GM21576 (cell line): ENCODE data around the gene BAIAP2L1.
"Not testable (repeated sequence)": the region's sequence is repeated elsewhere in the genome, so short reads cannot be mapped to it uniquely, and the experiment has no call there.

Source experiments
- ATAC-seq: cut with Tn5 transposase; IDR thresholded peaks from one replicate; pipeline ENCODE4 v1.9.1; 2021; ENCODE audit warnings: mild to moderate bottlenecking, moderate library complexity; ENCODE audit not compliant: unreplicated experiment

The BAIAP2L1 gene

DNA sequence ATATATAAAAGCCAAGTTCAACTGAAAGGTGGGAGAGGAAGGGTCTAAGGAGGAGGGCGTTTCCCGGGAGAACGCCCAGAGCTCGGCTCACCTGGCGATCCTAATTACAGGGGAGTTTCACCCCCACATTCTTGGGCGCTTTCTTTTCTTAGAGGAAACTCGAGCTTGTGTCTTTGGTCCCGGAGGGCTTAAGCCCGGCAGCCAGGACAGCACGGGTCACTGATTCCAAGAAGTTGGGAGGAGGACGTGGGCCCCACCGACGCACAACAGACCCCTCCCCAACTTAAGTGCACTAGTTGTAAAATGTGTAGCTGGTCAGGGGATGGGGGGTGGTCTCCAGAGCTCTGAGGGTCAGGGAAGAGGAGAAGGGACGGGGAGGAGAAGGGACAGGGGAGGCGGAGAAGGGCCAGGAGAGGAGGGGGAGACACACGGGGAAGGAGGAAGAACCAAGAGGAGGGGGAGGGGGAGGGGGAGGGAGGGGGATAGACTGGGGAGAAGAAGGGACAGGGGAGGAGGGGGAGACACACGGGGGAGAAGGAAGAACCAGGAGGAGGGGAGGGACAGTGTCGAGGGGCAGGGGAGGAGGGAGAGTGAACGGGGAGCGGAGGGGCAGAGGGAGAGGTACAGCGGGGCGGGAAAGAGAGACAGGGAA, 874 bp downstream of the BAIAP2L1 start:
- ATAC-seq, result no peak

DNA sequence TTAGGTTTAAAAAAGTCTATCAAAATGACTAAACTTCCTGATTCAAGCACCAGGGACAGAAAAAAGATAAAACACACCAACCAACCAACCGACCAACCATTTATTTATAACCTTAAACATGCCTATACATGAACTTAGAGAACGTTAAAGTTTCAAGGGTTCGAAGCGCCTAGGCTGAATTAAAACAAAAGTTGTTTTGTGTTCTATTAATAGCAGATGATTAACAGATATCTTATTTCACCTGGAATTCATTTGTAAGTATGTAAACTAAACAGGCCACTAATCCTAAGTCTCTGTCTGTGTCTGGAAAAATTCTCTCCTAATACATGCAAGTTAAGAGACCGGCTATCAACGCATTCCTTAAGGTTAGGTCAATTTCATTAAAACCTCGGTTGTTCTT, 1.4 kb downstream of the BAIAP2L1 start:
- ATAC-seq, result no peak

DNA sequence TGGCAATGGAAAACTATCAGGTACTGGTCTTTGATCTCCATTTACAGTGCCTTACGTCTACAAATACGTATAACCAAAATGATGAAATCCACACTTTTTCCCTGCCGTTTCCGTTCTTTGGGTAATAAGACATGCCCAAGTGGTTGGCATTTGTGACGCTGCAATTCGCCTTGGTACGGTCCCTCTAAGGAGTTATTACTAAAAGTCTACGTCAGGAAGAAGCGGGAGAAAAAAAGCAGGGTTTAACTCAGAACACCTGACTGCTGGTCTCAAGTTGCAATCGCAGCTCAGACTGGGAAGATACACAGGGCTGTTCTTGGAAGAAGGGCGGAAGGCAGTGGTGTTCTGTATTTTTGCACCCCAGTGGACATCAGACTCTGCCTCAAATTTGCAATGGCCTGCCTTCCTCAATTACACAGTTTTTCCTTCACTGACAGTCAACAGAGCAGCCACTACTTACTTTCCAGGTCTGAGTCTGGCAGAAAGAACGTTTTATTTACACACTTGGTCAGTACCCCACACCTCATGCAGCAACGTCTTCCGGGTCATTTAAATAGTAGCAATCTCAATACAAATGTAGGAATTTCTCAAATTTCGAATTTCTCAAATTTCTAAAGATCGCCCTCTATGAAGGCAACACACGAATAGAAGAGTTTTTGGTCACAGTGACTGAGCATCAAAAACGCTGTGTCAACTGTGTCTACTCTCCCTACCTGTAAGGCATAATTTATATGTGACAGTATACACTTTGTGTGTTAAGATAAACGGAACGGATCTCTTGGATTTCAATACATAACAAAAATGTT, 2.1 kb downstream of the BAIAP2L1 start:
- no peak for ATAC-seq

DNA sequence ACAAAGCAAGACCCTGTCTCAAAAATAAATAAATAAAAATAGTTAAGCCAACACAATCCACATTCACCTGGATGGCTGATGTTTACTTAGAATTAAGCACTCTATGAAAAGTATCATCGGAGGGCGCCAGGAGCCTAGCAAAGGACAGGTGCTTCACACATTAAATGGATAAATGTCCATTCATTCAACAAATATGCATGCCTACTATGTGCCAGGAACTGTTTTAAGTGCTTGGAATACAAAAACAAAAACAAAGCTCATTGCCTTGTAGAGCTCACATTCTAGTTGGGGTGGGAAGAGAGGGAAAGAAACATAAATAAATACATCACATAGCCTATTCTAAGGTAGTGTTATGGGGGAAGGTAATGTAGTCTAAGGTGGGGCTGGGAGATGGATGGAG, 4.1 kb downstream of the BAIAP2L1 start:
- no peak for ATAC-seq

DNA sequence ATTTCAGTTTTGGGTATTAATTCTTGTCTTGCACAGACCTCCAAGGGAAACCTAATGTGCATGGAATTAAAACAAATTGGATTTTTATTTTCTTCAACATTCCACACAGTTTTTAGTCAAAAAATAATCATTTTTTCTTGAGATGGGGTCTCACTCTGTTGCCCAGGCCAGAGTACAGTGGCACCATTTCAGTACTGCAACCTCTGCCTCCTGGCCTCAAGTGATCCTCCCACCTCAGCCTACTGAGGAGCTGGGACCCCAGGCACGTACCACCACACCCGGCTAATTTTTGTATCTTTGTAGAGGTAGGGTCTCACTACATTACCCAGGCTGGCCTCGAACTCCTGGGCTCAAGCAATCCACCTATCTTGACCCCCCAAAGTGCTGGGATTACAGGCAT, 4.9 kb downstream of the BAIAP2L1 start:
- no peak for ATAC-seq

DNA sequence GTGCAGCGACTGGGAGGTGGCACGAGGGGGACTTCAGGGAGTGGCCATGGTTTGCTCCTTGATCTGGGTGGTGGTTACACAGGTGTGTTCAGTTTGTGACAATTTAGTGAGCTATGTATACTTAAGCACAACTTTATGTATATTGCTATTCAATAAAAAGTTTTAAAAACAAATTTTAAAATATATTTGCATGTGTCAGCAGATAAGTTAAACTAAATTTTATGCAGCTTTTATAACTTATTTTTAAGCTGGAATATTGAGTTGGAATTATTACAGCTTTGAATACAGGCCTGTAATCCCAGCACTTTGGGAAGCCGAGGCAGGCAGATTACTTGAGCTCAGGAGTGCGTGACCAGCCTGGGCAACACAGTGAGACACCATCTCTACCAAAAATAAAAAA, 5.4 kb downstream of the BAIAP2L1 start:
- no peak for ATAC-seq

DNA sequence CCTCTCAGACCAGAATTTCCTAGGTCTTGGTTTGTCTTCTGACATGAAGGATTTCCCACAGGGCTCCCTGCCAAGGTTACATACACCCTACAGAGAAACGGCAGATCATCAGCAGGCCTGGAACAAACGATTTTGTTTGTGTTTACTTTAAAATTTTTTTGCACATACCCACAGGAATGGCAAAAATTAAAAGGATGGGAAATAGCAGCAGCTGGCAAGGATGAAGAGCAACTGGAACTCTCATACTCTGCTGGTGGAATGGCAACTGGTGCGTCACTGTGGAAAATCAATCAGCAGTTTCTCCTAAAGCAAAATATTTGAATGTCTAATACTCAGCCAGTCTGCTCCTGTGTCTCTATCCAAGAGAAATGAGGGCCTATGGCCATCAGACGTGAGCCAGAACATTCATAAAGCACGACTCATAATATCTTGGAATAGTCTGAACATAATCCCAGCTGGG, 6.5 kb downstream of the BAIAP2L1 start:
- no peak for ATAC-seq

DNA sequence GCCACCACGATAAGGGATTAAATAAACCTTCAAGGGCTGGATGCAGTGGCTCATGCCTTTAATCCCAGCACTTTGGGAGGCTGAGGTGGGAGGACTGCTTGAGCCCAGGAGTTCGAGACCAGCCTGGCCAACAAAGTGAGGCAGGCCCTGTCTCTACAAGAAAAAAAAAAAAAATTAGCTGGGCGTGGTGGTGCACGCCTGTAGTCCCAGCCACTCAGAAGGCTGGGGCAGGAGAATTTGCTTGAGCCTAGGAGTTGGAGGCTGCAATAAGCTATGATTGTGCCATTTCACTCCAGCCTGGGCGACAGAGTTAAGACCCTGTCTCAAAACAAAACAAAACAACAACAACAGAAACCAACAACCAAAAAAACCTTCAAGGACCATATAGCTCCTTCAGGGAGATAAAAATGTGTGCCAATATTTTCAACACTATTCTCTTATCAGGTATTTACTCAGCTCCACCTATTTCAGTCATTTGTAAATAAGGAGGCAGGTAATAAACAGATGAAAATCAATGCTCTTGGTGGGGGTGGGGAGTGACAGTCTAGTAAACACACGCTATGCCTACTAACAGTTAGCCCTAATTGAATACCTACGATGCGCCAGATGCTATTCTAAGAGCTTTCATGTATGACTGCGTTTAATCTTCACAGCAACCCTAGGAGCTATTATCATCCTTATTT, 13.2 kb downstream of the BAIAP2L1 start:
- no peak for ATAC-seq

DNA sequence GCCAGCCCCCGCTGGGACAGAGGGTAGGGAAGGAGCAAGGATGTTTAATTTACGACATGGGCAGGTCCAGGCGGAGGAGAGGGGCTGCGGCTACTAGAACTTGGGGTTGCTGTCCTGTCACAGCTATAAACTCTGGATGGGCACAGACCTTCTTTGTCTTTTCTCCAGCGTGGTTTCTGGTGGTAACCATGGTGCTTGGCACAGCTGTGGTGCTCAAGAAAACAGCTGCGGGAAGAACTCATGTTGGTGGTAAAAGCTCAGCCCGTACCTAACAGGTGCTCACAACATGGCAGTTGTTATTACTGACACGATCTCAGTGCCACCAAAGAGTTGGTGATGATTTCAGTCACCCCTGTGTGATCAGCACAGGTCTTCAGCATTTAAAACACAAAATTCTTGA, 13.8 kb downstream of the BAIAP2L1 start:
- no peak for ATAC-seq

DNA sequence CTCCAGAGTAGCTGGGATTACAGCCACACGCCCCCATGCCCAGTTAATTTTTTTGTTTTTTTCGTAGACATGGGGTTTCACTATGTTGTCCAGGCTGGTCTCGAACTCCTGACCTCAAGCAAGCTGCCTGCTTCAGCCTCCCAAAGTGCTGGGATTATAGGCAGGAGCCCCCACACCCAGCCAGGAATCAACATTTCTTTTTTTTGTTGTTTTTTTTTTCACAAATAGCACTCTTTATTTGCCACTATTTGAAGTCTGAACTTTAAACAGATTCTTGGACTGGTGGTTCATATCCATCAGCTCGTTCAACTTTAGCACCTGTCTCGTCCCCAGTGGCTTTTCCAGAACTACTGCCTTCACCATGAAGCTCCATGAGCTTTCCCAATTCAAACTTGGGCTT, 15.4 kb downstream of the BAIAP2L1 start:
- ATAC-seq, result not testable (repeated sequence)

DNA sequence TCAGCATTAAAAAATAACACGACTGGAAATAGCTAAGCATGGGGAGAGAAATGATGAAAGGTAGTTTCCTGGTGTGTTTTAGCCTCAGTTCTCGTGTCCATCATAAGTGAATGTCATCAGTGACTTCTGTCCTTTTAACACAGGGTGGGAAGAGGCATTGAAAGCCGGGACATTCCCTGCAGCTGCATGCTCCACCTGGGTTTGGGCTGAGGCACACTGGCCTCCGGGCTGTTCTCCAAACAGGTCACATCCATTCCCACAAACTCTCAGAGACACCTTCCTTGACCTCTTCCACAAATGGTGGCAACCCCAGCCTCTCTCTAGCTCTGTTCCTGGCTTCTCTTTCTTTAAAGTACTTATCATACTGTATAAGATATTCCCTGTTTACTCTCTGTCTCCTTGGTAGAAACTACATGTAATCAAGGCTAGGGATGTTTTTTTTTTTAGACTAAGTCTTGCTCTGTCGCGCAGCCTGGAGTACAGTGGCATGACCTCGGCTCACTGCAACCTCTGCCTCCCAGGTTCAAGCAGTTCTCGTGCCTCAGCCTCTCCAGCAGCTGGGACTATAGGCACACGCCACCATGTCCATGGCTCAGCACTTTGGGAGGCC, 22.6 kb downstream of the BAIAP2L1 start:
- ATAC-seq, result no peak

DNA sequence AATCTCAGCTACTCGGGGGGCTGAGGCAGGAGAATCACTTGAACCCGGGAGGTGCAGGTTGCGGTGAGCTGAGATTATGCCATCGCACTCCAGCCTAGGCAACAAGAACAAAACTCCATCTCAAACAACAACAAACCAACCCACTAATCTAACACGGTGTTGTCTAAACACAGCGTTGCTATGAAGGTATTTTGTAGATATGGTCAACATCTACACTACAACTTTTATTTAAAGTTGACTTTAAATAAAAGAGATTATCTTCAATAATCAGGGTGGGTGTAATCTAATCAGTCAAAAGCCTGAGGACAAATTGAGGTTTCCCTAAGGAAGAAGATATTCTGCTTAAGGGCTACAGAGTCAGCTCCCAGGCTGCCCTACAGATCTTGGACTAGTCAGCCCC, 24.2 kb downstream of the BAIAP2L1 start:
- no peak for ATAC-seq

DNA sequence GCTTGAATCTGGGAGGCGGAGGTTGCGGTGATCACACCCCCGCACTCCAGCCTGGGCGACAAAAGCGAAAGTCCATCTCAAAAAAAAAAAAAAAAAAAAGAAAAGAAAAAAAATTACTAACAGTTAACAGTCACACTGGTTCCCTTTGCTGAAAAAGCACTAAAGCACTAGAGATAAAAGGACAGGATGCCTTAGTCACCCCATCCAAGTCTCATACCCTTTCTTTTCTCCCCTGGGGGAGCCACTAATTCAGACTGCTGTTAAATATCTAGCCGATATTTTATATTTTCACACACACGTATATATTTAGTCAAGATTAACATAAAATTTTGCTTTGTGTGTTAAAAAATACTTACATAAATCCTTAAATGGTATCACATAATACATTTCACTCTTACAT, 25.2 kb downstream of the BAIAP2L1 start:
- ATAC-seq, result no peak

DNA sequence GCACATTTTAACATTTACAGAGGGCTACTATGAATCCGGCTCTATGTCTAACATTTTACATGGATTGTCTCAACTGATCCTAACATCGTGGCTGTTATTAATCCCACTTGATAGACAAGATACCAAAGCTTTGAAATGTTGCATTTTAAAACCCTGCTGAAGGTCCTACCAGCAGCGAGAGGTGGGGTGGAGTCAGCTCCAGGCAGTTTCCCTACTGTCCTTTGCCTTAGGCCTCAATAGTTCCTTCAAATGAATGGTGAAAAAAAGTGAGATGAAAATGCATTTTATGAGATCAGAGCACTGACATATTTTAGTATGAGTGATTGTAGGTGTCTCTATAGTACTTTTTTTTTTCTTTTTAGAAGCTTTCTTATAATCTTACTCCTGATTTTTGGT, 26.6 kb downstream of the BAIAP2L1 start:
- no peak for ATAC-seq

DNA sequence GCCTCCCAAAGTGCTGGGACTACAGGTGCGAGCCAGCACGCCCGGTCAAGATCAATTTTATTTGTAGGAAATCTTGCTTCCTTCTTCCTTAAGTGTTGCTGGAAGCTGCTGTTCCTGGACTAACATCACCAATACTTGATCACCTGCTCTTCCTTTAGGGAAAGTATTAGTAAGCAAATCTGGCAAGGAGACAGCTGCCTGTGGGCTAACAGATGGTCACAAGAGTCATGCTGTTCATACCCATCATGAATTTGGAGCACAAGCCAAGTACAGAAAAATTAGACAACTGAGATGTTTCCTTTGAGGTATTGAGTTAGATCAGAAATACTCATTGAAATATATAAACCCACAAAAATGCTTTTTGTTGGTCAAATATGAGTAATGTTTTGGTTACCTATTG, 27.9 kb downstream of the BAIAP2L1 start:
- ATAC-seq, result no peak

DNA sequence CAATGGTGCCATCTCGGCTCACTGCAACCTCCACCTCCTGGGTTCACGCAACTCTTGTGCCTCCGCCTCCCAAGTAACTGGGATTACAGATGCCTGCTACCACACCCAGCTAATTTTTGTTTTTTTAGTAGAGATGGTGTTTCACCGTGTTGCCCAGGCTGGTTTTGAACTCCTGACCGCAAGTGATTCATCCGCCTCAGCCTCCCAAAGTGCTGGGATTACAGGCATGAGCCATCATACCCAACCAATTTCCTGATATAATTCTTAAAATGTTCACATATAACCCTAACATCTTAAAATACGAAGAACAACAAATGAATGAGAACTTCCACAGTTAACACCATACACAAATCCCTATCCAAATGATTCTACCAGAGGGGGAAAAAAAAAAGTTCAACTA, 31.2 kb downstream of the BAIAP2L1 start:
- ATAC-seq, result no peak

DNA sequence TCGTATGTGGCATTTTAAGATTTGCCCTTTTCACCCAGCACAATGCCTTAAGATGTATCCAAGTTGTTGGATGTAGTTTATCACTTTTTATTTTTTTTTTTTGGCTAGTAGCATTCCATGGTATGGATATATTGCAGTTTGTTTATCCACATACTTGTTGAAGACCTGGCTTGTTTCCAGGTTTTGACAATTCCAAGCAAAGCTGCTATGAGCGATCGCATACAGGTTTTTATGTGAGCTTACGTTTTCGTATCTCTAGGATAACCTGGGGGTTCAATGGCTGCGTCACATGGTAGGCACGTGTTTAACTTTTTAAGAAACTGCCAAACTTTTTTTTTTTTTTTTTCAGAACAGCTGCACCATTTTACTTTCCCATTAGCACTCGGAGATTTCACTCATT, 32.2 kb downstream of the BAIAP2L1 start:
- no peak for ATAC-seq

DNA sequence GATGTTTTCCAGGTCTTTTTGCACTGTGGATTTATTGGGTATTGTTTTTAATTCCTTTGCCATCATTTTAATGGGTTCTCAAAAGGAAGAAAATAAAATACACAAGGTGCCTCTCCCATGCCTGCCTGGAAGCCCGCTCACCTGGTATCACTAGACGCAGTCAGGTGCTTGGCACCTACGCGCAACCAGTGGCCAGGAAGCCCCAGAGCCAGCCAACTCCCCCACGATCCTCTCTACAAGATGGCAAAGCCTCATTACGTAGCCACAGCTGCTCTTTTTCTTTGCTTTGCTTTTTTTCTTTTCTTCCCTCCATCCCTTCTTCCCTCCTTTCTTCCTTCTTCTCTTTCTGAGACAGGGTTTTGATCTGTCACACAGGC, 34.3 kb downstream of the BAIAP2L1 start:
- ATAC-seq, result no peak

DNA sequence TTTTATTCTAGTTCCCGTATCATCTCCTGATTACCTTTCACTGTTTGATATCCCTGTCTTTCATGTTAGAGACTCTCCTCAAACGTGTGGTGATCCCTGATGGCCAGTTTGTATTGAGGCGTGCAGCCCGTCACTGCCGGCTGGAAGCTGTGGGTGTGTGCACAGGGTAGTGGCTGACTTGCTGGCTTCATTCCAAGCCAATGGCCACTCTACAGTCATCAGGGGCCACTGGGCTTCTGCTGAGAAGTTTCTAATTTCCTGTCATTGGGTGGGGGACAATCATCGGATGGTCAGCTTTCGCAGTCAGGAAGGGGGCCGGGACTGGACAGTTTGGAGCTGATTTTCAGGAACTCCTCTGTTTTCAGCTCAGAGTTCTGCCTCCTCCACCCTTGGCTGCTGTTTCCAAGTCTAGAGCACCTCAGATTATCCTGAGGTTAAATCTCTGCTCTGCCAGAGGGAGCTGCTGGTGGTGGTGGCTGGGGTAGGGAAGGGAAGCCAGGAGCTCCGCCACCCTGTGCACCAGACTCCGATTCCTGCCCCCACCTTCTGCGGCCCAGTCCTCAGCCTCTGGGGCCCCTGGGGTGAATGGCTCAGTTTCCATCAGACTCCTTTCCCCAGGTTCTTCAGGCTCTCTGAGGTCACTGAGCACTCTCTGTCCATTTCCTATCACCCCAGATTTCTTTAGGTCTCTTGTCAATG, 34.9 kb downstream of the BAIAP2L1 start:
- no peak for ATAC-seq

DNA sequence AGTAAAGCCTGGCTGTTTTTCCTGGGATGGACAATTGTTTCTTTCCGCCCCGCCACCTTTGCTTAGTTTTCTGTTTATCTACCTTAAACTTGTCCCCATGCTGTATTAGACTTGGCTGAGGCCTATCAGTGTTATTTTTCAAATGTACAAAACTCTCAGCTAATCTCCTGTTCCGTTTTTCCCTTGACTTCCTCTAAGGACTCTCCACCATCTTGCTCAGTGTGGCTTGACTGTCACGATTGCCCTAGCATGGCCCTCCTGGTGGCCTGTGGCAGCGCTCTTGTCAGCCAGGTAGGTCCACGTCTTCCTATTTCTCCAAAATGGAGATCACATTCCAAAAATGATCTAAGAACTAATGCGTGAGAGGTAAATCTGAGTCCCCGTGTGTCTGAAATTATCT, 36.7 kb downstream of the BAIAP2L1 start:
- no peak for ATAC-seq

DNA sequence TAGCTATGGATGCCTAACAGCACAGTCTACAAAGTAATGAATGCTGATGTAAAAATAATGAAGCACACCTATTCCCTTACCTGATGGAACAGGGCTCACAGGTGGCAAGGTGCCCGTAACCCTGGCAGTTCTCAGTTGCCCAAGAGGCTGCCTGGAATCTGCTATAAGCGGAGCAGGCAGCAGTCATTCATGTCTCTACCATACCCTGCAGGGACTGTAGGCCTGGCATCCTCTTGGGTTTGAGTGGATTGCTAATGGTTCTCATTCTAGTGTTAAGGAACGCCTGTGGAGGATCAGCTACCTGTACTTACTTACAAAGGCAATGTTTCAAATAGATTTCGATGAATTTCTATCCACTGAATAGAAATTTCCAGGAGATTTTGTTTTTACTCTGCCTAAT, 38.4 kb downstream of the BAIAP2L1 start:
- no peak for ATAC-seq
